Prostate gland (tissue), 2 donors: ENCODE measurements around the gene PTGDS. TPM values are rescaled to one million over a fixed set of nuclear protein-coding genes. Genes with fewer than 3 reads are reported as not detected.

Experiments
- DNase-seq: peaks from one replicate; pipeline ENCODE4 v3.0.0-alpha.2; 2019; ENCODE audit warnings: low spot score
- H3K27ac ChIP-seq, 2 donors: fragments of 200-600 bp; sonication (generic); 2 replicates each; pipeline ENCODE4 v1.5.1; 2017 to 2019
- H3K27me3 ChIP-seq: fragments of 200-600 bp; sonication (generic); replicated peaks from 2 replicates; pipeline ENCODE4 v1.5.1; 2019; ENCODE audit not compliant: insufficient read depth
- H3K36me3 ChIP-seq, 2 donors: fragments of 200-600 bp; sonication (generic); 1 replicate in 1 of 2; 2 replicates in 1 of 2; pipeline versions ENCODE4 v1.5.1 to v1.8.1; 2017 to 2019
- H3K4me1 ChIP-seq: fragments of 200-600 bp; sonication (generic); replicated peaks from 2 replicates; pipeline ENCODE4 v1.5.1; 2019
- H3K4me3 ChIP-seq, 2 donors: fragments of 200-600 bp; sonication (generic); 2 replicates each; pipeline ENCODE4 v1.5.1; 2017 to 2019
- H3K9me3 ChIP-seq: fragments of 200-600 bp; sonication (generic); 2 replicates; pipeline ENCODE4 v1.5.1; 2017
- CTCF ChIP-seq, 4 experiments: fragments of 200-600 bp in 2 of 4; fragments of 450-650 bp in 2 of 4; sonication (generic) in 2 of 4; IDR thresholded peaks; 1 replicate in 3 of 4; 2 replicates in 1 of 4; pipeline ENCODE4 v1.5.1; 2016 to 2019; ENCODE audit warnings: antibody characterized with exemption in 4 of 4, mild to moderate bottlenecking in 2 of 4, moderate library complexity in 2 of 4
- POLR2A ChIP-seq: fragments of 450-650 bp; IDR thresholded peaks from one replicate; pipeline ENCODE4 v1.6.1; 2016; ENCODE audit warnings: antibody characterized with exemption, mild to moderate bottlenecking
- POLR2AphosphoS5 ChIP-seq: sonication (generic); formaldehyde crosslinking; IDR thresholded peaks from one replicate; pipeline ENCODE4 v1.6.1; 2017; ENCODE audit warnings: antibody characterized with exemption
- WGBS: methylation state at CpG from one replicate; pipeline ENCODE4 v1.1.5; 2018; 5-methylcytosine and 5-hydroxymethylcytosine counted together
- intact Hi-C: fragments of 100-400 bp; cut with DNase I; formaldehyde crosslinking; loops from one replicate; pipeline ENCODE4 v1.14.2; 2022
- total RNA-seq, 2 donors: library from RNA; depleted of rRNA; stranded (reverse); fragments of >200 nt; gene quantifications; one replicate each; pipeline ENCODE4 v1.1.0, GENCODE V29; 2016

Gene PTGDS
- total RNA-seq, 2 donors from 2014 or later: 59.4 to 5,242 TPM

- WGBS: 100% methylated on average over 2 of the region's 18 CpGs
- Histone ChIP-seq H3K27ac (no peak overlapping the region), H3K36me3 (no peaks in the 10 kb centered on the region), H3K27me3 (no peaks in the 10 kb centered on the region), H3K4me1 (no peaks in the 10 kb centered on the region), H3K9me3 (no peaks in the 10 kb centered on the region), H3K4me3 (no peak overlapping the region)
- DNase-seq: no peak
- intact Hi-C loops: no loop called here
- TF ChIP-seq POLR2A (no peak), CTCF (IDR thresholded peaks at IDR 0.05) (no peak), POLR2AphosphoS5 (no peak)
Observed at GRCh38 chr9:137009217-137009616, 31.9 kb downstream of the PTGDS start.

DNA sequence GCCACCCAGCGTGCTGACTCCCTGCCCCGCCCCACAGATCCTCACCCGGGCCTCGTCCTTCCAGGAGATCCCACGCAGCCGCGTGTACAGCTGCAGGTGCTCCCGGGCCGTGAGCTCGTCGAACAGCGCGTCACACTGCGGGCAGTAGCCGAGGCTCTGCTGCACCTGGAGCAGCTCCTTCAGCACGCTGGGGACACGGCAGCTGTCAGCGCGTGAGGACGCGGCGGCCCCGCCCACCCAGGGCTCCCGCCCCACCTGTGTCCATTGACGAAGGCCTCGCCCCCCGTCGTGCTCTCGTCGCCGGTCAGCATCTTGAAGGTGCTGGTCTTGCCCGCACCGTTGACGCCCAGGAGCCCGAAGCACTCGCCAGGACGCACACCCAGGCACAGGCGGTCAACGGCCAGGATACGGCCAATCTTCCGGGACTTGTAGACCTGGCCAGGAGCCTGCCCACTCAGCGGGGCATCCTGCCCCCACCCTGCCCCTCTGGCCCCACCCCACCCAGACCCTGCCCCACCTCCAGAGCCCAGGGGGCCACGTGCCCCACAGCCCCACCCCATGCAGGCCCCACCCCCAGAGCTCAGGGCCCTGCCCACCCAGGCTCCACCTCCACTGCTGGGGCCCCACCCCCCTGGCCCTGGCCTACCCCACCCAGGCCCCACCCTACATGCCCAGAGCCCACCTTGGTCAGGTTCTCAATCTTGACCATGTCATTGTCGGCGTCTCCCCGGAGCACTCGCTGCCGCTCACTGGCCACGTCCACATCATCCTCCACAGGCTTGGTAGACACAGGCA lies 32.8 kb downstream of the PTGDS start:
- TF ChIP-seq POLR2AphosphoS5 (no peak), POLR2A (no peak), CTCF (IDR thresholded peaks at IDR 0.05) (no peak)
- intact Hi-C loops: no loop called here
- WGBS: 95% methylated on average over 49 of the region's 49 CpGs
- H3K4me3 ChIP-seq: no peak overlapping the region
- DNase-seq: no peak
- H3K36me3 ChIP-seq: no peaks in the 10 kb centered on the region
- H3K27me3 ChIP-seq: no peaks in the 10 kb centered on the region
- no peaks in the 10 kb centered on the region for H3K4me1 ChIP-seq
- no peak overlapping the region for H3K27ac ChIP-seq
- H3K9me3 ChIP-seq: no peaks in the 10 kb centered on the region

GRCh38 chr9:137011156-137011555 lies 33.9 kb downstream of the PTGDS start:
- H3K36me3 ChIP-seq: no peaks in the 10 kb centered on the region
- no peak for DNase-seq
- intact Hi-C loops: no loop called here

GRCh38 chr9:137011907-137012675 lies 34.8 kb downstream of the PTGDS start:
- no peak for DNase-seq
- no peaks in the 10 kb centered on the region for H3K36me3 ChIP-seq
- 92% methylated on average over 38 of the region's 39 CpGs for WGBS
- no peak overlapping the region for H3K4me3 ChIP-seq
- H3K4me1 ChIP-seq: no peaks in the 10 kb centered on the region
- no peaks in the 10 kb centered on the region for H3K27me3 ChIP-seq
- no peak for TF ChIP-seq POLR2AphosphoS5
- no peak for TF ChIP-seq POLR2A
- no peak for TF ChIP-seq CTCF (IDR thresholded peaks at IDR 0.05)
- no peaks in the 10 kb centered on the region for H3K9me3 ChIP-seq
- no peak overlapping the region for H3K27ac ChIP-seq
- intact Hi-C loops: no loop called here

More at GRCh38 chr9:137011156-137011555, 33.9 kb downstream of the PTGDS start:
- Histone ChIP-seq H3K27me3 (no peaks in the 10 kb centered on the region), H3K4me3 (no peak overlapping the region), H3K4me1 (no peaks in the 10 kb centered on the region), H3K9me3 (no peaks in the 10 kb centered on the region), H3K27ac (no peak overlapping the region)
- WGBS: 95% methylated on average over 24 of the region's 24 CpGs
- no peak for TF ChIP-seq CTCF (IDR thresholded peaks at IDR 0.05)
- TF ChIP-seq POLR2AphosphoS5: no peak
- no peak for TF ChIP-seq POLR2A
